BLaER1 treated with 17β-estradiol and CSF1 and Interleukin-3, amounts not matched to agents 10 nM and 100 nM (cell line): ENCODE measurements around the gene LZTFL1.

Experiments used
- H3K27ac ChIP-seq, 11 experiments: shearing (Covaris generic); formaldehyde crosslinking; 2 replicates each; pipeline ENCODE4 v1.8.1; 2022
- H3K27me3 ChIP-seq, 11 experiments: shearing (Covaris generic); formaldehyde crosslinking; 2 replicates each; pipeline ENCODE4 v1.8.1; 2022
- H3K36me3 ChIP-seq, 11 experiments: shearing (Covaris generic); formaldehyde crosslinking; 2 replicates each; pipeline ENCODE4 v1.8.1; 2022
- H3K4me1 ChIP-seq, 10 experiments: shearing (Covaris generic); formaldehyde crosslinking; 2 replicates each; pipeline ENCODE4 v1.8.1; 2022
- H3K4me2 ChIP-seq, 11 experiments: shearing (Covaris generic); formaldehyde crosslinking; 2 replicates each; pipeline ENCODE4 v1.8.1; 2022
- H3K4me3 ChIP-seq, 10 experiments: shearing (Covaris generic); formaldehyde crosslinking; 2 replicates each; pipeline ENCODE4 v1.8.1; 2022
- H3K9ac ChIP-seq, 11 experiments: shearing (Covaris generic); formaldehyde crosslinking; 2 replicates each; pipeline ENCODE4 v1.8.1; 2022
- H3K9me3 ChIP-seq, 11 experiments: shearing (Covaris generic); formaldehyde crosslinking; replicated peaks in 1 of 11; 2 replicates each; pipeline ENCODE4 v1.8.1; 2022
- H4K20me1 ChIP-seq, 11 experiments: shearing (Covaris generic); formaldehyde crosslinking; 2 replicates each; pipeline ENCODE4 v1.8.1; 2022
- Cebpa-rat ChIP-seq, 11 experiments: shearing (Covaris generic); IDR thresholded peaks; 2 replicates each; pipeline ENCODE4 v1.8.1; 2022

LZTFL1 gene

GRCh38 chr3:45881078-45882022, 39.4 kb upstream of the LZTFL1 start:
- no peak overlapping the region for H3K27ac ChIP-seq
- no peak overlapping the region for H3K9ac ChIP-seq
- TF ChIP-seq Cebpa-rat (IDR thresholded peaks at IDR 0.05), result no peak
- H3K4me1 ChIP-seq, result no peaks in the 10 kb centered on the region
- no peaks in the 10 kb centered on the region for H3K9me3 ChIP-seq
- H3K27me3 ChIP-seq, result no peaks in the 10 kb centered on the region
- no peaks in the 10 kb centered on the region for H3K36me3 ChIP-seq
- H3K4me2 ChIP-seq, result no peak overlapping the region
- no peaks in the 10 kb centered on the region for H4K20me1 ChIP-seq
- H3K4me3 ChIP-seq, result no peak overlapping the region

GRCh38 chr3:45880725-45881077, 38.8 kb upstream of the LZTFL1 start:
- H3K27me3 ChIP-seq, result no peaks in the 10 kb centered on the region

GRCh38 chr3:45878124-45878523, 36.2 kb upstream of the LZTFL1 start:
- Histone ChIP-seq H3K9ac (no peak overlapping the region), H3K4me1 (no peaks in the 10 kb centered on the region), H3K27me3 (no peaks in the 10 kb centered on the region), H3K27ac (no peak overlapping the region), H3K4me2 (no peak overlapping the region), H4K20me1 (no peaks in the 10 kb centered on the region), H3K4me3 (no peak overlapping the region), H3K9me3 (0 out of 22 replicates have a peak, but pooled peaks cover 0 to 3% (median 0%) of the 10 kb centered on the region in 11 experiments), H3K36me3 (no peaks in the 10 kb centered on the region)
- no peak for TF ChIP-seq Cebpa-rat (IDR thresholded peaks at IDR 0.05)

More at GRCh38 chr3:45880725-45881077, 38.8 kb upstream of the LZTFL1 start:
- H3K4me3 ChIP-seq, result no peak overlapping the region
- no peaks in the 10 kb centered on the region for H3K9me3 ChIP-seq
- TF ChIP-seq Cebpa-rat (IDR thresholded peaks at IDR 0.05), result no peak
- no peaks in the 10 kb centered on the region for H3K36me3 ChIP-seq
- no peak overlapping the region for H3K4me2 ChIP-seq
- H3K4me1 ChIP-seq, result no peaks in the 10 kb centered on the region
- no peak overlapping the region for H3K27ac ChIP-seq
- no peak overlapping the region for H3K9ac ChIP-seq
- H4K20me1 ChIP-seq, result no peaks in the 10 kb centered on the region

- no peak overlapping the region for H3K4me3 ChIP-seq
- no peaks in the 10 kb centered on the region for H3K4me1 ChIP-seq
- H3K36me3 ChIP-seq, result no peaks in the 10 kb centered on the region
- no peaks in the 10 kb centered on the region for H4K20me1 ChIP-seq
- H3K4me2 ChIP-seq, result no peak overlapping the region
- H3K9ac ChIP-seq, result no peak overlapping the region
- H3K27me3 ChIP-seq, result no peaks in the 10 kb centered on the region
- no peak for TF ChIP-seq Cebpa-rat (IDR thresholded peaks at IDR 0.05)
- H3K27ac ChIP-seq, result no peak overlapping the region
- 0 out of 22 replicates have a peak, but pooled peaks cover 0 to 3% (median 0%) of the 10 kb centered on the region in 11 experiments for H3K9me3 ChIP-seq
These were observed 32.9 kb upstream of the LZTFL1 start for GRCh38 chr3:45874677-45875346.

- H3K9me3 ChIP-seq, result 0 out of 22 replicates have a peak, but pooled peaks cover 0 to 3% (median 0%) of the 10 kb centered on the region in 11 experiments
- no peak overlapping the region for H3K4me2 ChIP-seq
- no peaks in the 10 kb centered on the region for H3K27me3 ChIP-seq
- H3K9ac ChIP-seq, result no peak overlapping the region
- H4K20me1 ChIP-seq, result no peaks in the 10 kb centered on the region
- no peak overlapping the region for H3K4me3 ChIP-seq
- TF ChIP-seq Cebpa-rat (IDR thresholded peaks at IDR 0.05), result no peak
- H3K27ac ChIP-seq, result no peak overlapping the region
- H3K4me1 ChIP-seq, result no peaks in the 10 kb centered on the region
- H3K36me3 ChIP-seq, result no peaks in the 10 kb centered on the region
These were observed 31.7 kb upstream of the LZTFL1 start for GRCh38 chr3:45873638-45874037.

GRCh38 chr3:45873036-45873435, 31.1 kb upstream of the LZTFL1 start:
- TF ChIP-seq Cebpa-rat (IDR thresholded peaks at IDR 0.05), result no peak
- Histone ChIP-seq H4K20me1 (no peaks in the 10 kb centered on the region), H3K4me1 (no peaks in the 10 kb centered on the region), H3K27me3 (no peaks in the 10 kb centered on the region), H3K9me3 (0 out of 22 replicates have a peak, but pooled peaks cover 0 to 3% (median 0%) of the 10 kb centered on the region in 11 experiments), H3K4me3 (no peak overlapping the region), H3K4me2 (no peak overlapping the region), H3K36me3 (no peaks in the 10 kb centered on the region), H3K27ac (no peak overlapping the region), H3K9ac (no peak overlapping the region)

GRCh38 chr3:45872569-45872968, 30.6 kb upstream of the LZTFL1 start:
- Histone ChIP-seq H3K36me3 (no peaks in the 10 kb centered on the region), H3K4me3 (no peak overlapping the region), H3K9ac (no peak overlapping the region), H3K4me1 (no peaks in the 10 kb centered on the region), H3K27ac (no peak overlapping the region), H4K20me1 (no peaks in the 10 kb centered on the region), H3K4me2 (no peak overlapping the region), H3K9me3 (0 out of 22 replicates have a peak, but pooled peaks cover 0 to 3% (median 0%) of the 10 kb centered on the region in 11 experiments), H3K27me3 (no peaks in the 10 kb centered on the region)
- no peak for TF ChIP-seq Cebpa-rat (IDR thresholded peaks at IDR 0.05)

- no peak overlapping the region for H3K9ac ChIP-seq
- no peak overlapping the region for H3K4me2 ChIP-seq
- H3K27me3 ChIP-seq, result no peaks in the 10 kb centered on the region
- no peaks in the 10 kb centered on the region for H4K20me1 ChIP-seq
- H3K27ac ChIP-seq, result no peak overlapping the region
- no peaks in the 10 kb centered on the region for H3K36me3 ChIP-seq
- TF ChIP-seq Cebpa-rat (IDR thresholded peaks at IDR 0.05), result no peak
- 0 out of 22 replicates have a peak, but pooled peaks cover 0 to 3% (median 0%) of the 10 kb centered on the region in 11 experiments for H3K9me3 ChIP-seq
- H3K4me1 ChIP-seq, result no peaks in the 10 kb centered on the region
- no peak overlapping the region for H3K4me3 ChIP-seq
These were observed 29.9 kb upstream of the LZTFL1 start for GRCh38 chr3:45871780-45872179.

GRCh38 chr3:45870099-45870498, 28.2 kb upstream of the LZTFL1 start:
- no peaks in the 10 kb centered on the region for H3K36me3 ChIP-seq
- H3K27me3 ChIP-seq, result no peaks in the 10 kb centered on the region
- no peak for TF ChIP-seq Cebpa-rat (IDR thresholded peaks at IDR 0.05)
- 0 out of 22 replicates have a peak, but pooled peaks cover 0 to 3% (median 0%) of the 10 kb centered on the region in 11 experiments for H3K9me3 ChIP-seq
- H3K4me1 ChIP-seq, result peaks cover 0 to 13% (median 0%) of the 10 kb centered on the region in 10 experiments; a peak in 4 of 20 replicates
- no peak overlapping the region for H3K9ac ChIP-seq
- no peak overlapping the region for H3K27ac ChIP-seq
- no peak overlapping the region for H3K4me3 ChIP-seq
- no peak overlapping the region for H3K4me2 ChIP-seq
- no peaks in the 10 kb centered on the region for H4K20me1 ChIP-seq
